CD14-positive monocyte (primary cell): ENCODE data around the gene RARB. TPM values are rescaled to one million over a fixed set of nuclear protein-coding genes. Genes with fewer than 3 reads are reported as not detected.

Source experiments
- DNase-seq, 3 donors: peaks; one replicate each; pipeline ENCODE4 v3.0.0-alpha.2; 2011 to 2022
- H2AFZ ChIP-seq: 2 replicates; pipeline ENCODE4 v1.6.0; 2012; ENCODE audit warnings: mild to moderate bottlenecking, low read depth, low read length, inconsistent platforms; ENCODE audit not compliant: insufficient read depth, poor library complexity, severe bottlenecking
- H3K27ac ChIP-seq, 2 donors: 1 replicate in 1 of 2; 2 replicates in 1 of 2; pipeline ENCODE4 v1.5.1; 2012 to 2013; ENCODE audit warnings: low read length in 2 of 2, control low read depth in 1 of 2, inconsistent platforms in 1 of 2, low read depth in 1 of 2, mild to moderate bottlenecking in 1 of 2
- H3K27me3 ChIP-seq, 2 donors: one replicate each; pipeline versions ENCODE4 v1.6.0 to v1.6.1; 2011 to 2013; ENCODE audit warnings: low read length in 2 of 2; ENCODE audit not compliant: control insufficient read depth in 2 of 2, insufficient read depth in 2 of 2
- H3K36me3 ChIP-seq, 2 donors: replicated peaks in 1 of 2; 1 replicate in 1 of 2; 2 replicates in 1 of 2; pipeline versions ENCODE4 v1.5.1 to v1.6.1; 2012 to 2013; ENCODE audit warnings: low read length in 2 of 2, control low read depth in 1 of 2, inconsistent platforms in 1 of 2, mild to moderate bottlenecking in 1 of 2; ENCODE audit not compliant: insufficient read depth in 2 of 2, control insufficient read depth in 1 of 2
- H3K4me1 ChIP-seq, 2 donors: 1 replicate in 1 of 2; 2 replicates in 1 of 2; pipeline versions ENCODE4 v1.5.1 to v1.6.1; 2012 to 2013; ENCODE audit warnings: low read length in 2 of 2, control low read depth in 1 of 2, inconsistent platforms in 1 of 2, mild to moderate bottlenecking in 1 of 2, moderate library complexity in 1 of 2; ENCODE audit not compliant: insufficient read depth in 2 of 2, control insufficient read depth in 1 of 2
- H3K4me2 ChIP-seq: replicated peaks from 2 replicates; pipeline ENCODE3; 2012; ENCODE audit warnings: low read length, moderate library complexity, mild to moderate bottlenecking; ENCODE audit not compliant: poor library complexity, severe bottlenecking; ENCODE audit errors: extremely low read depth
- H3K4me3 ChIP-seq, 3 experiments: fragments of 200-600 bp in 1 of 3; sonication (generic) in 1 of 3; replicated peaks in 1 of 3; 1 replicate in 2 of 3; 2 replicates in 1 of 3; pipeline ENCODE4 v1.5.1; 2011 to 2013; ENCODE audit warnings: low read length in 3 of 3, mild to moderate bottlenecking in 3 of 3, control low read depth in 2 of 3, low read depth in 2 of 3, inconsistent platforms in 1 of 3, moderate library complexity in 1 of 3
- H3K79me2 ChIP-seq: 2 replicates; pipeline ENCODE4 v1.6.0; 2012; ENCODE audit warnings: mild to moderate bottlenecking, control low read depth, inconsistent platforms, low read length, moderate library complexity; ENCODE audit not compliant: insufficient read depth
- H3K9ac ChIP-seq: 2 replicates; pipeline ENCODE4 v1.6.0; 2017; ENCODE audit warnings: low read length, mild to moderate bottlenecking; ENCODE audit not compliant: insufficient read depth, poor library complexity, severe bottlenecking
- H3K9me3 ChIP-seq, 2 donors: replicated peaks in 1 of 2; 1 replicate in 1 of 2; 2 replicates in 1 of 2; pipeline versions ENCODE4 v1.5.1 to v1.6.1; 2012 to 2013; ENCODE audit warnings: low read length in 2 of 2, control low read depth in 1 of 2; ENCODE audit not compliant: control insufficient read depth in 1 of 2, insufficient read depth in 1 of 2
- H4K20me1 ChIP-seq: 2 replicates; pipeline ENCODE4 v1.6.0; 2012; ENCODE audit warnings: mild to moderate bottlenecking, low read length, control low read depth, moderate library complexity; ENCODE audit not compliant: insufficient read depth
- H3K27ac Mint-ChIP-seq, 7 donors: one replicate each; pipeline ENCODE4 v1.8.0; 2020; ENCODE audit warnings: mild to moderate bottlenecking in 7 of 7, mixed read lengths in 7 of 7, moderate library complexity in 6 of 7, inconsistent platforms in 2 of 7
- H3K27me3 Mint-ChIP-seq, 3 donors: one replicate each; pipeline ENCODE4 v1.8.0; 2021 to 2022; ENCODE audit warnings: low read depth in 3 of 3, mild to moderate bottlenecking in 3 of 3, mixed read lengths in 3 of 3, moderate library complexity in 3 of 3, inconsistent platforms in 1 of 3
- H3K36me3 Mint-ChIP-seq, 2 donors: one replicate each; pipeline ENCODE4 v1.8.0; 2020; ENCODE audit warnings: mixed read lengths in 2 of 2, inconsistent platforms in 1 of 2, mild to moderate bottlenecking in 1 of 2
- H3K4me1 Mint-ChIP-seq: one replicate; pipeline ENCODE4 v1.8.0; 2020; ENCODE audit warnings: mild to moderate bottlenecking, mixed read lengths
- H3K4me3 Mint-ChIP-seq, 2 donors: one replicate each; pipeline ENCODE4 v1.8.0; 2020; ENCODE audit warnings: mild to moderate bottlenecking in 2 of 2, mixed read lengths in 2 of 2, moderate library complexity in 1 of 2
- H3K9me3 Mint-ChIP-seq, 7 donors: one replicate each; pipeline ENCODE4 v1.8.0; 2020 to 2022; ENCODE audit warnings: mixed read lengths in 7 of 7, mild to moderate bottlenecking in 6 of 7, moderate library complexity in 6 of 7, inconsistent platforms in 2 of 7
- CTCF ChIP-seq: fragments of 200-600 bp; IDR thresholded peaks from one replicate; pipeline ENCODE4 v1.8.0; 2022; ENCODE audit warnings: antibody characterized with exemption, mild to moderate bottlenecking
- WGBS: methylation state at CpG from one replicate; pipeline ENCODE4 v1.1.5; 2013; ENCODE audit warnings: missing lambda C conversion rate; ENCODE audit not compliant: insufficient coverage; 5-methylcytosine and 5-hydroxymethylcytosine counted together
- intact Hi-C, 2 donors: fragments of 100-400 bp; cut with micrococcal nuclease; formaldehyde crosslinking; loops; one replicate each; pipeline versions ENCODE4 v1.15.0 to v1.15.1; 2023
- polyA plus RNA-seq, 3 donors: library from polyadenylated mRNA; depleted of rRNA in 1 of 3; unstranded in 2 of 3; stranded (reverse) in 1 of 3; fragments of 300-500 nt in 2 of 3; fragments of >200 nt in 1 of 3; fragmentation: Illumina TruSeq in 2 of 3; gene quantifications; 1 replicate in 2 of 3; 2 replicates in 1 of 3; pipeline ENCODE4 v1.2.3, GENCODE V29; 2012 to 2021

The RARB gene
- polyA plus RNA-seq, 3 donors: not detected

- Mint-ChIP-seq H3K36me3 (no peaks in the 10 kb centered on the region), H3K9me3 (peaks cover 0 to 6% (median 1%) of the 10 kb centered on the region in 7 donors), H3K27ac (no peak overlapping the region), H3K4me3 (no peak overlapping the region), H3K27me3 (peaks cover 6 to 16% (median 11%) of the 10 kb centered on the region in 3 donors), H3K4me1 (no peaks in the 10 kb centered on the region)
- WGBS: no CpG with 5 or more reads among the region's 2 CpGs
- no peak for DNase-seq
- Histone ChIP-seq H3K4me1 (no peaks in the 10 kb centered on the region), H4K20me1 (no peaks in the 10 kb centered on the region), H3K36me3 (no peaks in the 10 kb centered on the region), H3K9me3 (peaks cover 0 to 2% of the 10 kb centered on the region in 2 donors), H3K27ac (no peak overlapping the region), H3K4me2 (no peak overlapping the region), H3K4me3 (no peak overlapping the region), H2AFZ (no peak overlapping the region), H3K9ac (no peak overlapping the region), H3K27me3 (peaks cover 6 to 11% of the 10 kb centered on the region in 2 donors), H3K79me2 (no peaks in the 10 kb centered on the region)
- no peak for TF ChIP-seq CTCF
- intact Hi-C loops: no loop called here
These were observed 6.3 kb upstream of the RARB start for GRCh38 chr3:25421747-25422146.

DNA sequence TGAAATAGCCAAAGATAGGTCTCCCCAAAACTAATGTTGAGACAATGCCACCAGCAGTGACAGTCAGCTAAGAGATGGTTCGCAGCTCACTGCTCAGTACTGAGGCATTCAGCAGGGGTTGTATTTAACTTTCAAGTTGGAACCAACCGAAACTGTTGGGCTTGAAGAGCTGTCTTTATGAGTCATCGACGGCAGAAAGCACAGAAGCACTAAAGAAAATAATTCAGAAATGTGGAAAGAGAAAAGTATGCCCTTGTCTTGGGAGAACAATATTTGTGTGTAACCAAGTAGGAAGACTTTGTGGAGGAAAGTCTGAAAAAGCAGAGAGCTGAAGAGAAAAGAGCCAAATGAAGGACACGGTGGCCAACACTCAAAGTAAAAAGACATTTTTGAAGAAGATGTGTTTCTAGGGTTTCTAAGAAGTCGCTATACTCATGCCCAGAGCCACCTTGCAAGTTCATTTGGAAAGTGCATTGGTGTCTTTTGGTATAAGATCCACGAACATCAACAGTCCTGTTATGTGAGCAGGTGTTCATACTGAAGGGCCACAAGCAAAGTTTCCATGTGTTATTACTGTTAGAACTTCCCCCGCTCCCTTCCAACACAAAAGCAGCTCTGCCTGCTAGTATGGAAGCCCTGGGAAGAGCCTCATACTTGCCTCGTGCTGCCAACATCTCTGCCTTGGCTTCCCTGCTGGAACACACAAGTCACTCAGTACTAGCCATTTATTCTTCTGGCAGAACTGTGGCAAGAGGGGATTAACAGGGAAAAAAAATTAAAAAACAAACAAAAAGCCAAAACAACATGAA lies 4.1 kb upstream of the RARB start:
- DNase-seq: no peak
- Histone ChIP-seq H3K27ac (no peak overlapping the region), H4K20me1 (no peaks in the 10 kb centered on the region), H3K9me3 (peaks cover 0 to 5% of the 10 kb centered on the region in 2 donors), H3K4me3 (no peak overlapping the region), H3K9ac (no peak overlapping the region), H3K79me2 (no peaks in the 10 kb centered on the region), H3K27me3 (peaks cover 28 to 30% of the 10 kb centered on the region in 2 donors), H3K4me1 (peaks cover 0 to 2% of the 10 kb centered on the region in 2 donors), H3K4me2 (no peak overlapping the region), H2AFZ (no peak overlapping the region), H3K36me3 (no peaks in the 10 kb centered on the region)
- Mint-ChIP-seq H3K4me1 (peaks cover 12% of the 10 kb centered on the region), H3K27ac (no peak overlapping the region), H3K27me3 (peaks cover 29 to 37% (median 30%) of the 10 kb centered on the region in 3 donors), H3K4me3 (no peak overlapping the region), H3K9me3 (peaks cover 0 to 13% (median 1%) of the 10 kb centered on the region in 7 donors), H3K36me3 (peaks cover 0 to 3% of the 10 kb centered on the region in 2 donors)
- WGBS: 99% methylated on average over 6 of the region's 9 CpGs
- intact Hi-C loops: no loop called here
- TF ChIP-seq CTCF: no peak
